Motor neuron (in vitro differentiated cells): Measurements from ENCODE around the gene IFNA2. TPM values are rescaled to one million over a fixed set of nuclear protein-coding genes. Genes with fewer than 3 reads are reported as not detected.
A peak's percentile ranks its signal among the peaks of the same experiment; 100 is the strongest.
"Not testable (repeated sequence)": the region's sequence is repeated elsewhere in the genome, so short reads cannot be mapped to it uniquely, and the experiment has no call there.

ENCODE experiments used
- ATAC-seq, 8 experiments: fragments of 200-7000 bp; cut with Tn5 transposase; replicated peaks in 6 of 8; 2 replicates each; pipeline ENCODE4 v1.8.0; 2021; ENCODE audit warnings: mild to moderate bottlenecking in 8 of 8, moderate library complexity in 8 of 8
- H3K27ac ChIP-seq, 2 donors: fragments of 250-450 bp; sonication (Bioruptor Pico); 2 replicates each; pipeline ENCODE4 v1.9.0; 2021; ENCODE audit warnings: antibody characterized with exemption in 2 of 2, mild to moderate bottlenecking in 2 of 2, moderate library complexity in 1 of 2
- H3K4me1 ChIP-seq, 2 donors: fragments of 250-450 bp; sonication (Bioruptor Pico); replicated peaks in 1 of 2; 2 replicates each; pipeline ENCODE4 v1.6.1; 2021; ENCODE audit warnings: antibody characterized with exemption in 2 of 2, mild to moderate bottlenecking in 2 of 2, moderate library complexity in 1 of 2
- H3K4me3 ChIP-seq, 5 donors: fragments of 250-450 bp; sonication (Bioruptor Pico); 2 replicates each; pipeline ENCODE4 v1.9.0; 2021; ENCODE audit warnings: antibody characterized with exemption in 5 of 5, mild to moderate bottlenecking in 5 of 5, moderate library complexity in 4 of 5
- WGBS, 10 experiments: fragments of 450-650 bp; shearing (Covaris generic); methylation state at CpG; one replicate each; pipeline ENCODE4 v1.0.0; 2022; 5-methylcytosine and 5-hydroxymethylcytosine counted together
- in situ Hi-C, 9 experiments: fragments of 400-800 bp; cut with MboI; loops; one replicate each; pipeline ENCODE4 v1.15.0; 2021; ENCODE audit warnings: low sequenced_read_pairs in 9 of 9, low pct_unique_long_range_greater_than_20kb in 2 of 9; ENCODE audit not compliant: unreplicated experiment in 9 of 9
- total RNA-seq, 8 experiments: library from RNA; unstranded; fragments of 300-600 nt; gene quantifications; 2 replicates each; pipeline versions ENCODE4 v1.2.3 to v1.2.4, GENCODE V29; 2022

IFNA2 gene
- total RNA-seq, 8 experiments from 2014 or later: 0.33 TPM; not detected in 7

GRCh38 chr9:21367169-21367568, 18.0 kb downstream of the IFNA2 start:
- ATAC-seq, in situ Hi-C loops, H3K4me3 ChIP-seq, H3K27ac ChIP-seq, H3K4me1 ChIP-seq: not testable (repeated sequence)
- 17 to 86% (median 82%) methylated on average over 1 of the region's 2 CpGs; no CpG with 5 or more reads in 6 of the 10 experiments for WGBS, 10 experiments

- Histone ChIP-seq H3K27ac (no peak overlapping the region), H3K4me3 (no peak overlapping the region), H3K4me1 (peaks cover 3 to 6% of the 10 kb centered on the region in 2 donors)
- 14 to 89% (median 76%) methylated on average over 1 to 8 of the region's 8 CpGs; no CpG with 5 or more reads in 3 of the 10 experiments for WGBS, 10 experiments
- ATAC-seq: no peak
- in situ Hi-C loops: no loop called here
Measured at GRCh38 chr9:21362287-21362686, 22.9 kb downstream of the IFNA2 start.

GRCh38 chr9:21357479-21358460, 27.4 kb downstream of the IFNA2 start:
- in situ Hi-C loops: no loop called here
- peak in 4 of 8 experiments; percentile 23 to 98 (median 86) for ATAC-seq
- 17 to 86% (median 68%) methylated on average over 3 to 7 of the region's 7 CpGs for WGBS, 10 experiments
- Histone ChIP-seq H3K4me3 (no peak overlapping the region), H3K27ac (no peak overlapping the region), H3K4me1 (peaks cover 3 to 6% of the 10 kb centered on the region in 2 donors)

GRCh38 chr9:21350787-21351186, 34.4 kb downstream of the IFNA2 start, which contains the start of gene IFNA6:
Gene IFNA6 (minus strand): TSS chr9:21350887. CDS start chr9:21350887, 0 bp downstream.
- Histone ChIP-seq H3K4me1 (no peaks in the 10 kb centered on the region), H3K27ac (no peak within 1 kb of the TSS), H3K4me3 (no peak within 1 kb of the TSS)
- in situ Hi-C loops: no loop called here
- no peak for ATAC-seq
- 33 to 100% (median 93%) methylated on average over 1 of the region's 1 CpG; no CpG with 5 or more reads in 1 of the 10 experiments for WGBS, 10 experiments

GRCh38 chr9:21348430-21348970, 36.7 kb downstream of the IFNA2 start:
- in situ Hi-C loops: no loop called here

GRCh38 chr9:21340735-21341134, 44.5 kb downstream of the IFNA2 start:
- H3K27ac ChIP-seq: no peak overlapping the region
- 40 to 89% (median 80%) methylated on average over 1 to 4 of the region's 4 CpGs; no CpG with 5 or more reads in 2 of the 10 experiments for WGBS, 10 experiments
- no peaks in the 10 kb centered on the region for H3K4me1 ChIP-seq
- in situ Hi-C loops: no loop called here
- no peak overlapping the region for H3K4me3 ChIP-seq
- no peak for ATAC-seq

More at GRCh38 chr9:21348430-21348970, 36.7 kb downstream of the IFNA2 start:
- peak in 3 of 8 experiments; percentile 68 to 94 (median 94) for ATAC-seq
- Histone ChIP-seq H3K4me3 (no peak overlapping the region), H3K4me1 (no peaks in the 10 kb centered on the region), H3K27ac (no peak overlapping the region)
- WGBS, 10 experiments: 0 to 75% (median 43%) methylated on average over 1 to 3 of the region's 3 CpGs; no CpG with 5 or more reads in 1 of the 10 experiments

GRCh38 chr9:21336457-21336856, 48.7 kb downstream of the IFNA2 start:
- H3K4me3 ChIP-seq: no peak overlapping the region
- H3K4me1 ChIP-seq: peaks cover 14 to 26% of the 10 kb centered on the region in 2 donors
- no peak overlapping the region for H3K27ac ChIP-seq
- no peak for ATAC-seq
- in situ Hi-C loops: no loop called here

GRCh38 chr9:21334701-21335632, 50.2 kb downstream of the IFNA2 start, which contains the start of gene KLHL9:
Gene KLHL9 (minus strand): TSS chr9:21335404. CDS start chr9:21334859, 545 bp downstream.
- in situ Hi-C loops: no loop called here
- H3K27ac ChIP-seq: peak within 1 kb of the TSS; percentile 93 to 98
- peak; percentile 93 to 98 (median 96) for ATAC-seq
- H3K4me1 ChIP-seq: peaks cover 16 to 39% of the 10 kb centered on the region in 2 donors
- 0 to 3% (median 0%) methylated on average over 2 to 15 of the region's 55 CpGs; no CpG with 5 or more reads in 3 of the 10 experiments for whole genome bisulfite sequencing, 10 experiments
- peak within 1 kb of the TSS; percentile 87 to 95 (median 93) for H3K4me3 ChIP-seq

Other genes with a start within 250 kb of the IFNA2 start
- under 1 TPM in 3 of 8 experiments, not detected in 5; 0.05 to 0.29 (median 0.13) TPM for gene IFNW1, start 243.6 kb downstream of the IFNA2 start, total RNA-seq
- under 1 TPM in 2 of 8 experiments, not detected in 6; 0.25 to 0.45 TPM for gene IFNA21, start 218.7 kb downstream of the IFNA2 start, total RNA-seq
- gene IFNA4, start 197.8 kb downstream of the IFNA2 start, total RNA-seq: under 1 TPM in 1 of 8 experiments, not detected in 7; 0.71 TPM
- under 1 TPM in 2 of 8 experiments, not detected in 6; 0.32 to 0.52 TPM for gene IFNA7, start 183.2 kb downstream of the IFNA2 start, total RNA-seq
- under 1 TPM in 2 of 8 experiments, not detected in 6; 0.23 to 0.57 TPM for gene IFNA10, start 178.3 kb downstream of the IFNA2 start, total RNA-seq
- gene IFNA16, start 168.1 kb downstream of the IFNA2 start, total RNA-seq: under 1 TPM in 2 of 8 experiments, not detected in 6; 0.21 to 0.36 TPM
- under 1 TPM in 2 of 8 experiments, not detected in 6; 0.23 to 0.38 TPM for gene IFNA17, start 157.2 kb downstream of the IFNA2 start, total RNA-seq
- gene IFNA14, start 145.4 kb downstream of the IFNA2 start, total RNA-seq: under 1 TPM in 1 of 8 experiments, not detected in 7; 0.28 TPM
- gene IFNA5, start 80.1 kb downstream of the IFNA2 start, total RNA-seq: not detected
- 10 to 100 TPM; 25.6 to 44.6 (median 36.9) TPM for gene KLHL9, start 50.0 kb downstream of the IFNA2 start, total RNA-seq
- under 1 TPM in 1 of 8 experiments, not detected in 7; 0.43 TPM for gene IFNA6, start 34.5 kb downstream of the IFNA2 start, total RNA-seq
- under 1 TPM in 2 of 8 experiments, not detected in 6; 0.23 to 0.24 TPM for gene IFNA13, start 17.3 kb downstream of the IFNA2 start, total RNA-seq
- gene IFNA8, start 23.7 kb upstream of the IFNA2 start, total RNA-seq: not detected
- gene IFNA1, start 55.0 kb upstream of the IFNA2 start, total RNA-seq: under 1 TPM in 1 of 8 experiments, not detected in 7; 0.67 TPM
- gene IFNE, start 96.9 kb upstream of the IFNA2 start, total RNA-seq: 1 to 10 TPM in 1 of 8 experiments, not detected in 7; 1.2 TPM